ENCODE data around the gene PTPRJ. TPM values are rescaled to one million over a fixed set of nuclear protein-coding genes. Genes with fewer than 3 reads are reported as not detected.

The PTPRJ gene
- total RNA-seq, 1 donor from 2014 or later, result 7.1 TPM

GRCh38 chr11:48052183-48053044 lies 72.1 kb downstream of the PTPRJ start:
- DNase-seq (peak; percentile 40), ATAC-seq (peak; percentile 67)

GRCh38 chr11:48054994-48055291 lies 74.6 kb downstream of the PTPRJ start:
- no peak for ATAC-seq
- intact Hi-C loops (cut with micrococcal nuclease), result no loop called here

More at GRCh38 chr11:48052183-48053044, 72.1 kb downstream of the PTPRJ start:
- intact Hi-C loops (cut with micrococcal nuclease), result no loop called here

GRCh38 chr11:48055292-48056132 lies 75.2 kb downstream of the PTPRJ start:
- intact Hi-C loops (cut with micrococcal nuclease), result no loop called here
- DNase-seq, result no peak
- no peak for ATAC-seq

More at GRCh38 chr11:48054994-48055291, 74.6 kb downstream of the PTPRJ start:
- no peak for DNase-seq

GRCh38 chr11:48056325-48057183 lies 76.2 kb downstream of the PTPRJ start:
- no peak for ATAC-seq
- intact Hi-C loops (cut with micrococcal nuclease), result no loop called here
- no peak for DNase-seq

GRCh38 chr11:48058064-48058463 lies 77.7 kb downstream of the PTPRJ start:
- DNase-seq (no peak), ATAC-seq (no peak)
- intact Hi-C loops (cut with micrococcal nuclease), result no loop called here

GRCh38 chr11:48058788-48059187 lies 78.4 kb downstream of the PTPRJ start:
- ATAC-seq, result no peak
- no peak for DNase-seq
- intact Hi-C loops (cut with micrococcal nuclease), result no loop called here

- ATAC-seq (no peak), DNase-seq (no peak)
- intact Hi-C loops (cut with micrococcal nuclease), result no loop called here
These were observed 82.3 kb downstream of the PTPRJ start for GRCh38 chr11:48062649-48063048.

- ATAC-seq, result peak; percentile 77
- DNase-seq, result no peak
- intact Hi-C loops (cut with micrococcal nuclease), result no loop called here
These were observed 83.1 kb downstream of the PTPRJ start for GRCh38 chr11:48063424-48063978.

GRCh38 chr11:48064306-48064705 lies 83.9 kb downstream of the PTPRJ start:
- peak; percentile 13 for ATAC-seq

GRCh38 chr11:48066881-48067800 lies 86.8 kb downstream of the PTPRJ start:
- DNase-seq (no peak), ATAC-seq (peak; percentile 47)
- intact Hi-C loops (cut with micrococcal nuclease), result no loop called here

More at GRCh38 chr11:48064306-48064705, 83.9 kb downstream of the PTPRJ start:
- intact Hi-C loops (cut with micrococcal nuclease), result no loop called here
- DNase-seq, result no peak

GRCh38 chr11:48073031-48073861 lies 92.9 kb downstream of the PTPRJ start:
- DNase-seq (no peak), ATAC-seq (no peak)
- intact Hi-C loops (cut with micrococcal nuclease), result no loop called here

GRCh38 chr11:48074425-48075181 lies 94.2 kb downstream of the PTPRJ start:
- DNase-seq (no peak), ATAC-seq (no peak)
- intact Hi-C loops (cut with micrococcal nuclease), result no loop called here

- DNase-seq (no peak), ATAC-seq (no peak)
- intact Hi-C loops (cut with micrococcal nuclease), result no loop called here
These were observed 95.3 kb downstream of the PTPRJ start for GRCh38 chr11:48075637-48076036.

- DNase-seq (no peak), ATAC-seq (no peak)
- intact Hi-C loops (cut with micrococcal nuclease), result no loop called here
These were observed 96.9 kb downstream of the PTPRJ start for GRCh38 chr11:48077251-48077650.

GRCh38 chr11:48078689-48079088 lies 98.3 kb downstream of the PTPRJ start:
- intact Hi-C loops (cut with micrococcal nuclease), result no loop called here
- no peak for ATAC-seq
- no peak for DNase-seq

- intact Hi-C loops (cut with micrococcal nuclease), result no loop called here
- ATAC-seq, result no peak
- DNase-seq, result no peak
These were observed 99.2 kb downstream of the PTPRJ start for GRCh38 chr11:48079596-48079995.

Measured in left ventricle myocardium superior (tissue), 1 donor.